RWPE1 (cell line): ENCODE results near the gene GLCCI1.

Experiments used
- CTCF ChIA-PET: fragments of 350-600 bp; sonication (Branson Sonifier 250); formaldehyde crosslinking; extraction: SDS; loops from one replicate; lab custom pipeline; 2021; lab: Yijun Ruan, JAX
- POLR2A ChIA-PET: fragments of 400-600 bp; formaldehyde crosslinking; extraction: SDS; loops from one replicate; lab custom pipeline; 2020; ENCODE audit warnings: antibody characterized with exemption; ENCODE audit not compliant: low non-redundant PET; lab: Yijun Ruan, JAX
- DNase-seq: peaks from one replicate; pipeline ENCODE4 v3.0.0; 2012; ENCODE audit warnings: low spot score
- H3K27ac ChIP-seq: fragments of 450-650 bp; 2 replicates; pipeline ENCODE4 v1.5.1; 2017
- CTCF ChIP-seq: fragments of 450-650 bp; conservative IDR thresholded peaks from 2 replicates; pipeline ENCODE4 v1.5.1; 2017; ENCODE audit warnings: low read depth, mild to moderate bottlenecking

Gene GLCCI1

GRCh38 chr7:7965301-7965700 lies 3.3 kb upstream of the GLCCI1 start:
- ChIA-PET POLR2A (no interaction called here), CTCF (interaction anchor here (0.5 to 0.6 kb wide), 2 partner anchors 221 to 734 kb away, joined by 3 read pairs; no protein-coding TSS in a partner anchor)
- no peak for DNase-seq
- TF ChIP-seq CTCF, result no peak
- H3K27ac ChIP-seq, result no peak overlapping the region

GRCh38 chr7:7966141-7966734 lies 2.4 kb upstream of the GLCCI1 start:
- no peak for DNase-seq
- ChIA-PET POLR2A (no interaction called here), CTCF (interaction anchor here (0.6 to 0.7 kb wide), 2 partner anchors 270 to 735 kb away, joined by 3 to 4 read pairs; no protein-coding TSS in a partner anchor)
- TF ChIP-seq CTCF, result no peak
- no peak overlapping the region for H3K27ac ChIP-seq

GRCh38 chr7:7967886-7968543 lies 581 bp upstream of the GLCCI1 start:
- POLR2A ChIA-PET, result no interaction called here
- CTCF ChIA-PET, result interaction anchor here (0.6 to 0.9 kb wide), 2 partner anchors 19 to 243 kb away, joined by 4 read pairs; no protein-coding TSS in a partner anchor
- no peak for TF ChIP-seq CTCF
- peak overlapping the region; percentile 85 for H3K27ac ChIP-seq
- DNase-seq, result no peak

- peak overlapping the region; percentile 85 for H3K27ac ChIP-seq
- ChIA-PET CTCF (interaction anchor here (0.6 kb wide), 2 partner anchors 196 to 420 kb away, joined by 3 read pairs; no protein-coding TSS in a partner anchor), POLR2A (no interaction called here)
- TF ChIP-seq CTCF, result no peak
- DNase-seq, result peak; percentile 32
Observed at GRCh38 chr7:7969306-7970236, 975 bp downstream of the GLCCI1 start.

GRCh38 chr7:7970237-7970530 lies 1.6 kb downstream of the GLCCI1 start:
- no peak for DNase-seq
- CTCF ChIA-PET, result interaction anchor here (0.6 kb wide), 1 partner anchor 197 kb away, joined by 3 read pairs; no protein-coding TSS in a partner anchor
- POLR2A ChIA-PET, result no interaction called here
- H3K27ac ChIP-seq, result no peak overlapping the region
- TF ChIP-seq CTCF, result no peak
